ENCODE measurements around the gene MLLT1.
A peak's percentile ranks its signal among the peaks of the same experiment; 100 is the strongest.

MLLT1 gene

GRCh38 chr19:6276447-6276846, 3.3 kb downstream of the MLLT1 start:
- H3K9ac ChIP-seq (ENCODE audit: low read depth, low read length, poor library complexity, severe bottlenecking): peak overlapping the region; percentile 84
- H4K20me1 ChIP-seq (ENCODE audit: insufficient read depth, low read length, poor library complexity, severe bottlenecking): peaks cover 78% of the 10 kb centered on the region
- H3K27me3 ChIP-seq (ENCODE audit: insufficient read depth, low read length, poor library complexity, severe bottlenecking): no peaks in the 10 kb centered on the region
- peaks cover 41% of the 10 kb centered on the region for H3K4me1 ChIP-seq (ENCODE audit: insufficient read depth, low read length, poor library complexity, severe bottlenecking)
- peaks cover 80% of the 10 kb centered on the region for H3K79me2 ChIP-seq (ENCODE audit: insufficient read depth, low read length)
- H2AFZ ChIP-seq (ENCODE audit: low read length): no peak overlapping the region
- TF ChIP-seq, protein P1, sequence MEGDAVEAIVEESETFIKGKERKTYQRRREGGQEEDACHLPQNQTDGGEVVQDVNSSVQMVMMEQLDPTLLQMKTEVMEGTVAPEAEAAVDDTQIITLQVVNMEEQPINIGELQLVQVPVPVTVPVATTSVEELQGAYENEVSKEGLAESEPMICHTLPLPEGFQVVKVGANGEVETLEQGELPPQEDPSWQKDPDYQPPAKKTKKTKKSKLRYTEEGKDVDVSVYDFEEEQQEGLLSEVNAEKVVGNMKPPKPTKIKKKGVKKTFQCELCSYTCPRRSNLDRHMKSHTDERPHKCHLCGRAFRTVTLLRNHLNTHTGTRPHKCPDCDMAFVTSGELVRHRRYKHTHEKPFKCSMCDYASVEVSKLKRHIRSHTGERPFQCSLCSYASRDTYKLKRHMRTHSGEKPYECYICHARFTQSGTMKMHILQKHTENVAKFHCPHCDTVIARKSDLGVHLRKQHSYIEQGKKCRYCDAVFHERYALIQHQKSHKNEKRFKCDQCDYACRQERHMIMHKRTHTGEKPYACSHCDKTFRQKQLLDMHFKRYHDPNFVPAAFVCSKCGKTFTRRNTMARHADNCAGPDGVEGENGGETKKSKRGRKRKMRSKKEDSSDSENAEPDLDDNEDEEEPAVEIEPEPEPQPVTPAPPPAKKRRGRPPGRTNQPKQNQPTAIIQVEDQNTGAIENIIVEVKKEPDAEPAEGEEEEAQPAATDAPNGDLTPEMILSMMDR (conservative IDR thresholded peaks at IDR 0.05; ENCODE audit: low read length): no peak
- TF ChIP-seq EZH2phosphoT487 (IDR thresholded peaks at IDR 0.05; ENCODE audit: borderline replicate concordance): no peak
- H3K9me2 ChIP-seq (replicated peaks; ENCODE audit: low read depth, low read length): no peaks in the 10 kb centered on the region
- no peaks in the 10 kb centered on the region for H3K36me3 ChIP-seq (ENCODE audit: insufficient read depth, low read length)
- H3F3A ChIP-seq (ENCODE audit: low read depth): no peaks in the 10 kb centered on the region
- peak overlapping the region; percentile 98 for H3K4me2 ChIP-seq (ENCODE audit: low read depth, low read length, poor library complexity, severe bottlenecking)
- no peaks in the 10 kb centered on the region for H3K9me3 ChIP-seq (ENCODE audit: insufficient read depth, low read depth, low read length)
- H3K4me3 ChIP-seq (ENCODE audit: low read length, poor library complexity, severe bottlenecking): peak overlapping the region; percentile 78

GRCh38 chr19:6275170-6275744, 4.5 kb downstream of the MLLT1 start:
- Histone ChIP-seq H3K79me2 (ENCODE audit: insufficient read depth, low read length) (peaks cover 92% of the 10 kb centered on the region), H3F3A (ENCODE audit: low read depth) (no peaks in the 10 kb centered on the region), H3K4me3 (ENCODE audit: low read length, poor library complexity, severe bottlenecking) (peak overlapping the region; percentile 78), H3K9me3 (ENCODE audit: insufficient read depth, low read depth, low read length) (no peaks in the 10 kb centered on the region), H3K9ac (ENCODE audit: low read depth, low read length, poor library complexity, severe bottlenecking) (no peak overlapping the region), H3K9me2 (replicated peaks; ENCODE audit: low read depth, low read length) (no peaks in the 10 kb centered on the region), H4K20me1 (ENCODE audit: insufficient read depth, low read length, poor library complexity, severe bottlenecking) (peaks cover 78% of the 10 kb centered on the region), H3K4me1 (ENCODE audit: insufficient read depth, low read length, poor library complexity, severe bottlenecking) (peaks cover 41% of the 10 kb centered on the region), H3K36me3 (ENCODE audit: insufficient read depth, low read length) (peaks cover 5% of the 10 kb centered on the region; the same call in 1 of the 2 replicates), H3K27me3 (ENCODE audit: insufficient read depth, low read length, poor library complexity, severe bottlenecking) (no peaks in the 10 kb centered on the region), H2AFZ (ENCODE audit: low read length) (no peak overlapping the region), H3K4me2 (ENCODE audit: low read depth, low read length, poor library complexity, severe bottlenecking) (peak overlapping the region; percentile 98)
- TF ChIP-seq, protein P1 (conservative IDR thresholded peaks at IDR 0.05; ENCODE audit: low read length): no peak
- no peak for TF ChIP-seq EZH2phosphoT487 (IDR thresholded peaks at IDR 0.05; ENCODE audit: borderline replicate concordance)

- H3K9me2 ChIP-seq (replicated peaks; ENCODE audit: low read depth, low read length): no peaks in the 10 kb centered on the region
- H3K27me3 ChIP-seq (ENCODE audit: insufficient read depth, low read length, poor library complexity, severe bottlenecking): no peaks in the 10 kb centered on the region
- H3K4me3 ChIP-seq (ENCODE audit: low read length, poor library complexity, severe bottlenecking): no peak overlapping the region
- no peak overlapping the region for H3K9ac ChIP-seq (ENCODE audit: low read depth, low read length, poor library complexity, severe bottlenecking)
- H2AFZ ChIP-seq (ENCODE audit: low read length): no peak overlapping the region
- H3K9me3 ChIP-seq (ENCODE audit: insufficient read depth, low read depth, low read length): no peaks in the 10 kb centered on the region
- H3F3A ChIP-seq (ENCODE audit: low read depth): no peaks in the 10 kb centered on the region
- peaks cover 97% of the 10 kb centered on the region for H3K79me2 ChIP-seq (ENCODE audit: insufficient read depth, low read length)
- peaks cover 78% of the 10 kb centered on the region for H4K20me1 ChIP-seq (ENCODE audit: insufficient read depth, low read length, poor library complexity, severe bottlenecking)
- H3K4me1 ChIP-seq (ENCODE audit: insufficient read depth, low read length, poor library complexity, severe bottlenecking): peaks cover 41% of the 10 kb centered on the region
- H3K4me2 ChIP-seq (ENCODE audit: low read depth, low read length, poor library complexity, severe bottlenecking): peak overlapping the region; percentile 98
- TF ChIP-seq, protein P1 (conservative IDR thresholded peaks at IDR 0.05; ENCODE audit: low read length): no peak
- no peak for TF ChIP-seq EZH2phosphoT487 (IDR thresholded peaks at IDR 0.05; ENCODE audit: borderline replicate concordance)
- peaks cover 10% of the 10 kb centered on the region; the same call in 1 of the 2 replicates for H3K36me3 ChIP-seq (ENCODE audit: insufficient read depth, low read length)
Measured at GRCh38 chr19:6274756-6275155, 5.0 kb downstream of the MLLT1 start.

Data from Loucy (cell line).